B cell (primary cell): Measurements from ENCODE around the gene ARL3. TPM values are rescaled to one million over a fixed set of nuclear protein-coding genes. Genes with fewer than 3 reads are reported as not detected.

Experiments used
- ATAC-seq: fragments of 200-7000 bp; cut with Tn5 transposase; one replicate; pipeline ENCODE4 v1.10.0; 2021; ENCODE audit warnings: low read depth, mild to moderate bottlenecking, moderate number of reproducible peaks, moderate library complexity
- CTCF ChIA-PET: fragments of 350-600 bp; sonication (Branson Sonifier 250); formaldehyde crosslinking; loops from one replicate; lab custom pipeline; 2021; ENCODE audit warnings: antibody characterized with exemption, inconsistent platforms; lab: Charles Lee
- POLR2A ChIA-PET: fragments of 350-600 bp; sonication (Branson Sonifier 250); formaldehyde crosslinking; loops from one replicate; lab custom pipeline; 2021; ENCODE audit warnings: antibody characterized with exemption; lab: Charles Lee
- DNase-seq: peaks from one replicate; pipeline ENCODE4 v3.0.0; 2013
- H2AFZ ChIP-seq: 2 replicates; pipeline ENCODE4 v1.6.1; 2012; ENCODE audit warnings: mild to moderate bottlenecking, low read depth, low read length; ENCODE audit not compliant: insufficient read depth, poor library complexity, severe bottlenecking
- H3K27ac ChIP-seq, 2 donors: 1 replicate in 1 of 2; 2 replicates in 1 of 2; pipeline ENCODE4 v1.5.1; 2012 to 2013; ENCODE audit warnings: low read length in 2 of 2, mild to moderate bottlenecking in 2 of 2, moderate library complexity in 1 of 2
- H3K27me3 ChIP-seq, 4 experiments: fragments of 200-600 bp in 1 of 4; sonication (generic) in 1 of 4; replicated peaks in 1 of 4; 1 replicate in 2 of 4; 2 replicates in 2 of 4; pipeline versions ENCODE4 v1.6.1 to v1.7.0; 2013 to 2016; ENCODE audit warnings: low read length in 3 of 4, mild to moderate bottlenecking in 2 of 4, mixed read lengths in 1 of 4, moderate library complexity in 1 of 4; ENCODE audit not compliant: insufficient read depth in 4 of 4, control insufficient read depth in 3 of 4; ENCODE audit errors: control extremely low read depth in 1 of 4
- H3K36me3 ChIP-seq, 2 experiments: replicated peaks in 1 of 2; 1 replicate in 1 of 2; 2 replicates in 1 of 2; pipeline versions ENCODE4 v1.6.1 to v1.7.1; 2013; ENCODE audit warnings: low read length in 1 of 2; ENCODE audit not compliant: insufficient read depth in 2 of 2, control insufficient read depth in 1 of 2; ENCODE audit errors: control extremely low read depth in 1 of 2, extremely low read depth in 1 of 2
- H3K4me1 ChIP-seq, 2 donors: fragments of 200-600 bp in 1 of 2; sonication (generic) in 1 of 2; 1 replicate in 1 of 2; 2 replicates in 1 of 2; pipeline versions ENCODE4 v1.5.1 to v1.6.1; 2013 to 2017; ENCODE audit warnings: low read length in 2 of 2; ENCODE audit not compliant: control insufficient read depth in 2 of 2, insufficient read depth in 2 of 2
- H3K4me2 ChIP-seq: replicated peaks from 2 replicates; pipeline ENCODE3; 2012; ENCODE audit warnings: mild to moderate bottlenecking, low read depth, low read length; ENCODE audit not compliant: poor library complexity, severe bottlenecking
- H3K4me3 ChIP-seq, 5 experiments: fragments of 200-600 bp in 1 of 5; sonication (generic) in 1 of 5; 1 replicate in 3 of 5; 2 replicates in 2 of 5; pipeline versions ENCODE4 v1.5.1 to v1.7.0; 2011 to 2016; ENCODE audit warnings: low read length in 4 of 5, mild to moderate bottlenecking in 4 of 5, low read depth in 2 of 5, control low read depth in 1 of 5, moderate library complexity in 1 of 5; ENCODE audit not compliant: insufficient read depth in 1 of 5; ENCODE audit errors: control extremely low read depth in 1 of 5, extremely low read depth in 1 of 5
- H3K79me2 ChIP-seq: fragments of 200-600 bp; sonication (generic); one replicate; pipeline ENCODE4 v1.6.0; 2016; ENCODE audit warnings: low read length; ENCODE audit not compliant: control insufficient read depth, insufficient read depth
- H3K9ac ChIP-seq: fragments of 200-600 bp; sonication (generic); 2 replicates; pipeline ENCODE4 v1.6.1; 2017; ENCODE audit warnings: mild to moderate bottlenecking, low read length, moderate library complexity
- H3K9me3 ChIP-seq, 3 donors: one replicate each; pipeline versions ENCODE4 v1.6.1 to v1.7.1; 2013; ENCODE audit warnings: low read length in 2 of 3; ENCODE audit not compliant: control insufficient read depth in 2 of 3, insufficient read depth in 1 of 3; ENCODE audit errors: control extremely low read depth in 1 of 3
- H4K20me1 ChIP-seq: 2 replicates; pipeline ENCODE4 v1.6.0; 2012; ENCODE audit warnings: mild to moderate bottlenecking, low read length; ENCODE audit not compliant: insufficient read depth, control insufficient read depth, poor library complexity, severe bottlenecking
- H3K27ac Mint-ChIP-seq: one replicate; pipeline ENCODE4 v1.8.0; 2021; ENCODE audit warnings: mixed read lengths
- H3K27me3 Mint-ChIP-seq: one replicate; pipeline ENCODE4 v1.8.0; 2021; ENCODE audit warnings: mixed read lengths
- H3K4me1 Mint-ChIP-seq: one replicate; pipeline ENCODE4 v1.8.0; 2021; ENCODE audit warnings: mixed read lengths
- H3K4me3 Mint-ChIP-seq: one replicate; pipeline ENCODE4 v1.8.0; 2021; ENCODE audit warnings: mixed read lengths
- H3K9me3 Mint-ChIP-seq: one replicate; pipeline ENCODE4 v1.8.0; 2022; ENCODE audit warnings: mixed read lengths; ENCODE audit not compliant: insufficient read depth
- CTCF ChIP-seq: fragments of 200-600 bp; IDR thresholded peaks from one replicate; pipeline ENCODE4 v1.8.0; 2022; ENCODE audit warnings: antibody characterized with exemption, mild to moderate bottlenecking
- EZH2 ChIP-seq: IDR thresholded peaks from 2 replicates; pipeline ENCODE4 v1.6.1; 2012; ENCODE audit warnings: borderline replicate concordance, low read depth, mild to moderate bottlenecking, moderate library complexity, low read length; ENCODE audit not compliant: insufficient read depth, poor library complexity, severe bottlenecking
- WGBS: methylation state at CpG from one replicate; pipeline ENCODE4 v1.1.5; 2013; ENCODE audit warnings: missing lambda C conversion rate; ENCODE audit not compliant: insufficient coverage; 5-methylcytosine and 5-hydroxymethylcytosine counted together
- intact Hi-C: fragments of 100-400 bp; cut with micrococcal nuclease; formaldehyde crosslinking; loops from one replicate; pipeline ENCODE4 v1.10.0; 2022
- polyA plus RNA-seq: library from polyadenylated mRNA; depleted of rRNA; stranded (reverse); fragments of >200 nt; gene quantifications from 2 replicates; pipeline ENCODE4 v1.2.3, GENCODE V29; 2012
- total RNA-seq, 2 donors: library from RNA; stranded (reverse); fragments of 120-200 nt in 1 of 2; gene quantifications; 1 replicate in 1 of 2; 2 replicates in 1 of 2; pipeline versions ENCODE4 v1.2.3 to v1.2.4, GENCODE V29; 2013 to 2022

Gene ARL3
- total and polyA plus RNA-seq, 2 donors (not counting 1 experiment from before 2014, with no cell fraction given): 0.91 to 5.5 TPM

GRCh38 chr10:102644066-102644645, 70.0 kb downstream of the ARL3 start, which contains the start of gene TRIM8:
Gene TRIM8 (plus strand): TSS chr10:102644479. CDS start chr10:102644618, 139 bp downstream.
- ATAC-seq: peak; percentile 3

More at GRCh38 chr10:102644066-102644645, 70.0 kb downstream of the ARL3 start, which contains the start of gene TRIM8:
- Histone ChIP-seq H3K4me3 (peak within 1 kb of the TSS; percentile 75 to 89 (median 82)), H3K79me2 (peaks cover 49% of the 10 kb centered on the region), H3K36me3 (no peaks in the 10 kb centered on the region), H3K27ac (peak within 1 kb of the TSS; percentile 90 to 97), H3K27me3 (no peaks in the 10 kb centered on the region), H3K4me1 (peaks cover 32 to 41% of the 10 kb centered on the region in 2 donors), H3K9ac (peak within 1 kb of the TSS; percentile 83), H3K9me3 (no peaks in the 10 kb centered on the region), H4K20me1 (peaks cover 28% of the 10 kb centered on the region), H2AFZ (peak within 1 kb of the TSS; percentile 78), H3K4me2 (peak within 1 kb of the TSS; percentile 94)
- Mint-ChIP-seq H3K4me1 (peaks cover 43% of the 10 kb centered on the region), H3K27ac (peak within 1 kb of the TSS; percentile 99), H3K4me3 (peak within 1 kb of the TSS; percentile 97), H3K27me3 (no peaks in the 10 kb centered on the region), H3K9me3 (no peaks in the 10 kb centered on the region)
- peak; percentile 83 for DNase-seq
- WGBS: 1% methylated on average over 80 of the region's 80 CpGs
- POLR2A ChIA-PET: interaction anchor here (0.7 to 4.0 kb wide), 13 partner anchors 8 to 826 kb away, joined by 3 to 49 read pairs (median 6); partner anchors contain the start of genes ACTR1A, ARL3, CUEDC2 and NFKB2
- TF ChIP-seq EZH2 (no peak), CTCF (no peak)
- CTCF ChIA-PET: interaction anchor here (0.5 to 3.8 kb wide), 10 partner anchors 10 to 292 kb away, joined by 3 to 50 read pairs (median 4); partner anchors contain the start of genes ARL3 and SFXN2
- intact Hi-C loops: loop anchor here (2.0 to 5.0 kb wide), 4 partner anchors 33 to 1732 kb away; partner anchors contain the start of genes HPS6 and SLF2
